GM15510 (cell line): ENCODE data around the gene GHRHR.

Experiments used
- POLR2A ChIP-seq: IDR thresholded peaks from 3 replicates; pipeline ENCODE4 v1.6.1; 2011; ENCODE audit warnings: borderline replicate concordance; ENCODE audit not compliant: insufficient read length; ENCODE audit errors: extremely low read depth

The GHRHR gene

DNA sequence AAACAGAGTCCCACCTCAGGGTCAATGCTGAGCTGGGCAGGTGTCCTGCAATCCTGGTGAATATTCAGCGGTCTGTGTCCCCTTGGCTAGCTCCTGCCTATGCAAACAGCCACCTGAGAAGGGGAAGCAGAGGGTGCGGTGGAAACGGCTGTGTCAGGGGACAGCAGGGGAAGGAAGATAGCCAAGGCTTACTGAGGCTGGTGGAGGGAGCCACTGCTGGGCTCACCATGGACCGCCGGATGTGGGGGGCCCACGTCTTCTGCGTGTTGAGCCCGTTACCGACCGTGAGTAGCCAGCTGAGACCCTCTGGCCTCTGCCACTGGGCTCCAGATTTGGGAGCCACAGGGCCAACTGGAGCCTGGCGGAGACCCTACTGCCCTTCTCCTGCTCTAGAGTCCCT, at the start of gene GHRHR:
TSS of gene GHRHR (plus strand) at position 112 of the 400 bp plus-strand sequence. CDS start at position 228, 116 bp downstream.
- no peak for TF ChIP-seq POLR2A

DNA sequence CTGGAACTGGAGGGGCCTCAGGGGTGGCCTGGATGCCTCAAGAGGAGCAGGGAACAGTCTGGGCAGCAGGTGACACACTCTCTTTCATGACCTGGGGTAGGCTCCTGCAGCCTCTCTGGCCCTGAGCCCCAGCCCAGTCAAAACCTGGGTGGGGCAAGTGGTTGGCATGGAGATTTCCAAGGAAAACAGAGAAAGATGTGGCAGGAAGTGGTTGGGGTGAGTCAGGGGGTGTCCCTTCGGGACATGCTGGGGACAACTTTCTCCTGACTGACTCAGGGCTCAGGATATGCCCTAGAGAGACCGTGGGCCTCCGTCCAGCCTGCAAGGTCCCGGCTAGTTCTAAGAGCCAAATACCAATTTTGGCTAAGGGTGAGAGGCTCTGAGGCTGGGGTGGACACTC, 49.2 kb upstream of the GHRHR start:
- no peak for TF ChIP-seq POLR2A

DNA sequence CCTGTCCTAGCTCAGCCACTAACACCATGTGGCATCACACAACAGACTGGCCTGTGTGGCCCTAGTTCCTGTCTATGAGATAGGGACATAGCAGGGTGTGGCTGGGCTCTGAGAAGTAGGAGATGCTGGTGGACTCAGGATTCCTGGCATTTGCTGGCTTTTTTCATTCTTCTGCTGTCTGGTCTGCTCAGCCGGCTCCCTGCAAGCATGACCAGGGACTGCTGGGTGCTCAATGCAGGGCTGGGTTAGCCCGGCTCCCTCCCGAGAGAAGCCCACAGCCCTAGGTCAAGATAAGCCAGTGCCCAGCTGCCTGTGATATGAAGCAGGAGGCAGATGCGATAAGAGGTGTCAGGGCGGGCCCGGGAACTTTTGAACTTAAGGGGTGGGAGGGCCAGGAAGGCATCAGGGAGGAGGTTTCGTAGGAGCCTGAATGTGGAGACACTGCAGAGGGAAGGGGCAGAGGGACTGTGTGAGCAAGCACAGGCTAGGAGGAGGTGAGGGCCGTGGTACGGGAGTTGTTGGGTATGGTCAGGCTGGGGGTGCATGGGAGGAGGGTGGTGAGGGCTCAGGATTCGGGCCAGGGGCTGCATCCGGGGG, 48.6 kb upstream of the GHRHR start:
- no peak for TF ChIP-seq POLR2A

DNA sequence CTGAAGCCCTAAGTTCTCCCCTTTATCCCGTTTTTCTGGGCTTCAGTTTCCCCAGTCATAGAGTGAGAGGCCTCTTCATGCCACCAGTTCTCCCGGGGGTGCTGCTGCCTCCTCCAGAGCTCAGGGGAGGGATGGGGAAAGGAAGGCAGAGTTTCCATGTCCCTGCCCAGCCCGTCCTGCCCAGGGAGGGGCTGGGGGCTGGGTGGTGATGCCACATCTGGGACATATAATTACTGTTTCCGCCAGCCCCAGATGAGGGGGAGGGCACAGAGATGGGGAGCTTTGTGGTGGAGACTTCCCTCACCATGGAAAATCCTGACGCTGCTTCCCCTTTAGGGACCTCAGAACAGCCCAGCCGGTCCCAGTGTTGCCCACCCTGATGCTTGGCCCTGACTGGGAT, 48.0 kb upstream of the GHRHR start:
- TF ChIP-seq POLR2A: no peak

DNA sequence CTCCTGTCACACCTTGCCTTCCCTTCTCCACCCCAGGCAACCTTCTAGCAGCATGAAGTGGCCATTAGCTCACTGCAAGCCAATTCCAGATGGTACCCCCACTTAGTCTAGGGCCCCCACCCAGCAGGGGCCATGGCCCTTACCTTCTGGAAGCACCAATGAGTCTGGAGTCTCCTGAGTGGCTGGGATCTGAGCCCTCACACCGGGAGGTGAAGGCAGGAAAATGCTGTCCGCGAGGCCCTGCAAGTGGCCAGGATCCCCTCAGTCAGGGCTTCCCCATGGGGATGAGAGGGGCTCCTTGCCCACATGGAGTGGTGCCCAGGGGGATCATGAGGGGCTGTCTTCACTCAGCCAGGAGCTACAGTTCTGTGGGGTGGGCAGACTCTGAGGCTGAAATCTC, 47.5 kb upstream of the GHRHR start:
- no peak for TF ChIP-seq POLR2A

DNA sequence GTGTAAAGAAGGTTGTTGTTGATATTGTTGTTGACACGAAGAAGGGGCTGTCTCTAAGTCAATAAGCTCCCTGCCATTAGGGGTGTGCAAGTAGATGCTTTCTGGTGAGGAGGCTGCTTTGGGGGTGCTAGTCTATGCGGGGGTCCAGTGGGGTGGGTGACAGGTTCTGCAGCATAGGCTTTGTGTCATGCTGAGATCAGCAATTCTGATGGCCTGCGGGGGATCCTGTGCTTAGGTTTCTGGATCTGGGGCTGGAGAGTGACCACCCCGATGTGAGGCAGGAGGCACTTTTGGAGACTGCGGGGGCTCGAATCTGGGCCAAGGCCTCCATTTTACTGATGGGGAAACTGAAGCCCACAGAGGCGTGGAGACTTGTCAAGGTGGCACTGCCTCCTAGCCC, 47.0 kb upstream of the GHRHR start:
- no peak for TF ChIP-seq POLR2A

DNA sequence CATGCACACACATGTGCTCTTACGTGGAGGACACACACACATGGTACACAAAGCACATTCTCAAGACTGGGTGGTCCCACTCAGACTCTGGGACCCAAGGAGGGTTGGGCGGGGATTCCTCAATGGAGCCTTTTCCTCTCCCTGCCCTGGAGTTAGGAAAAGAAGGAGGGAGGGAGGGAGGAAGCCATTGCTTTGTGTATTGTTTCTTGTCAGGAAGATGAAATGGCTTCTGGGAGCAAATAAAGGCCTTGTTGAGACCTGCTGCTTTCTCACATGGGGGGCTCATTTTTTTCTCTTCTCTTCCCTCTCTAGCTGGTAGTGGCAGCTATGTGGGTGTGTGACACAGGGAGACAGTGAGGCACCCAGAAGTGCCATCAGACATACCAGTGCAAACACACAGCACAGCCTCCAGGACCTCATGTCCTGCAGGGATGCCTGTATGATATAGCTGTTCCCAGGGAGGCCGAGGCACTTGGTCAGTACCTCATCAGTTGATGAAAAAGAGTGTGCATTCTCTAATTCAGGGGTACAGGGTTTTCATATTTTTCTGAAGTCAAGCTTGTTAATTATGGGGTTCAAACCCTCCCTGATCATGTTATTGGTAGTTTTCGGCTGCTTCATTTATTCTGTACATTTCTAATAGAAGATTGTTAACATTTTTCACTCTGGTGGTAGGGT, 46.4 kb upstream of the GHRHR start:
- TF ChIP-seq POLR2A: no peak

DNA sequence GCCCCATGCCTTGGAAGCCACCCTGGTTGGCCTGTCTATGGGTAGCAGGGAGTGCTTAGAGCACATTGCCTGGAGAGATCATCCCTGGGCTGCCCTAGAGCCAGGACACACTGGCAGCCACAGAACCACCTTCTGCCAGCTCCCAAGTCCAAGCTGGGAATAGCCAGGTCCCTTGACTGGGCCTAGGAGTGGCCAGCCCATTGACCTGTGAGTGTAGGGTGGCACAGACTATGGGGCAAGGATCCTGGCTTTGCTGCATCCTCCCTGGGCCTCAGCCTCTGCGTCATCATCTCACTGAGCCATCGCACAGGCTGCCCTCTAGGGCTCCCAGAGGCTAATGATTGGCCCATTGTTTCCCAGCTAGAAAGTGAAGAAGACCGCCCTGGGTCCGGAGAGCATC, 45.1 kb upstream of the GHRHR start:
- no peak for TF ChIP-seq POLR2A

DNA sequence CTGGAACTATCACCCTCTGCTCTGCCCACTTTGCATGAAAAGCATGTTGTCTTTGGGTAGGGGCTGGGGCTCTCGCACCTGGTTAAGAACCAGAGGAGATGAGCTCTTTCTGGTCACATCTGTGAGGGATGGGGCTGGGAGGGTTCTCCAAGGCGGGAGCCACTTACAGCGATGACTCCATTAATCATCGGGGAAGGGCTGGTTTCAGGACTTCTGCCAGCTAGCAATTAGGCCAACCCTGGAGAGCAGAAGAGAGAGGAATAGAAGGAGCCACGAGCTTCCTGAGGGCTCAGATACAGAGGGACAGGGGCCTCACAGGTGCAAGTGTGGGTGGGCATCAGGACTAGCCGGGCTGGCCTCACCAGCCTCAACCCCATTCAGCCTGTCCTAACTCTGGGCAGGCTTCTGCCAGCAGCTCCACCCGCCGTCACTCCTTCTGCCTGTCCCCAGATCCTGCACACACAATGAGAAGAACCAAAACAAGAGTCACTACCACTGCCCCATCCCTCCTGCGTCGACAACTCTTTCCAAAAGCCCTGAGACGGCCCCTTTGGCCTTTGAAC, 43.7 kb upstream of the GHRHR start:
- no peak for TF ChIP-seq POLR2A

DNA sequence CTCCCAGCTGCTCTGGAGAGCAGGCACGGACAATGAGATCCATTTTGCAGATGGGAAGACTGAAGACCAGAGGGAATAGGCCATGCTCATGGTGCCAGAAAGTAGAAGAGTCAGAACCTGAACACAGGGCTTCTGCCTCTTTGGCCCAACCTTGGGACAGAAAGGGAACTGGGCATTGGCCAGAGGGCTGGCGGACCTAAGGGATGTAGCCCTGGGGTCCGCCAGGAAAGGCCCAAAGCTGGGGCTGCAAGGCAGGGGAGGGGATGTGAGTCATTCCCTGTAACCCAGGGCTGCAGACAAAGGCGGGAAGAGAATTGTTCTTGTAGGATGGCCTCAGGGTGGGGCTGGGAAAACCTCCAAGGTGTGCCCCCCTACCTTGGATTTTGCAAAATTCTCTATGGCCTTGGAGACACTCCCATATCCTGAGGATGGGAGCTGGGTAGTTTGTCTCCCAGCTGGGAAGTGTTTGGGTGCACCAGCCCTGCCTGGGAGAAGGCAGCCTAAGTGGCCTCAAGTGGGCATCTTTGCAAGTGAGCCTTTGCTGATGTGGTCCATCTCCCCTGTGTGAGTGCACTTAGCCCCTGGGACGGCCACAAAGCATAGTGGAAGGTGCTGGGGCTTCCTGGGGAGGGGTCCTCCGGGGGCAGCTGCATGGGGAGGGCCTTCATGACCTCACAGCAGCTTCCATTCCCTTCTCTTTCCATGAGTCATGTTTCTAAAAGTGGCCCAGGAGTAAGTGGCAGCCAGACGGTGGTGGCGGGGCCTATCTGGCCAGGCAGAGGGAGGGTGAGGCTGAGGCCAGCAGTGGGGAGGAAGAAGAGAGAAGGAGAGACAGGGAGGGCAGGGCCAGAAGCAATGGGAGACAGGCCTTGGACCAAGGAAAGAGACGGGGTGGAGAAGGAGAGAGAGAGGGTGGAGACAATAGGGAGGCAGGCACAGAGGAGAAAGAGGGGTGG, 42.9 kb upstream of the GHRHR start:
- TF ChIP-seq POLR2A: no peak

DNA sequence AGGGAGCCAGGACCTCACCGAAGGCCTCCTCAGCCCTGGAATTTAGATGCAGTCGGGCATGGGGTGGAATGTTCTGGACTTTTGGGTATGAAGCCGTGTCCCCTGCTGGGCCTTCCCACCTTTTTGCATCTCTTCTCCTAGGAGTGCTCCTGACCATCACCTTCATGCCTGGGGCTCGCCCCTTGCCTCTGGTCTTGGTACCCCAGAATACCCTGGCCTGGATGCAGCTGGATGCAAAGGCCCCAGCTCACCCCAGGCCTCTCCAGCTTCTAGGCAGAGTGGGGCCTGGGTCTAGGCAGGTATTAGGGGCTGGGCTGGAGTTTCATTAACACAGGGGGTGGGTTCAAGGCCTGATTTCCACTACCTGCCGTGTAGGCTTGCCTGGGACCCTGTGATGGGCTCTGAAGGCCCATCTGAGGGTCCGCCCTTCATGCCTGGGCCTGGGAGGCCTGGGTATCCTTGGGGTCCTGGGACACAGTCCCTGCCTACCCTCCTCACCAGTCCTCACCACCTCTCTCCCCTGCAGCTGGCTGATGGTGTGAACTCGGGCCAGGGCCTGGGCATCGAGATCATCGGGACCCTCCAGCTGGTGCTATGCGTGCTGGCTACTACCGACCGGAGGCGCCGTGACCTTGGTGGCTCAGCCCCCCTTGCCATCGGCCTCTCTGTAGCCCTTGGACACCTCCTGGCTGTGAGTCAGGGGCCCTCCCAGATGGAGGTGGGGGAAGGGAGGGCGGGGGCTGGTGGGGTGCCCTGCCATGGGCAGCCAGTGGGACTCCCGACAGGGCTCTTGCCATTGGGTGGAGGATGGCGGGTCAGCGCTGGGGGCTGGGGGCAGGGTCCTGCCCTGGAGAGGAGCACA, 42.0 kb upstream of the GHRHR start:
- TF ChIP-seq POLR2A: no peak

DNA sequence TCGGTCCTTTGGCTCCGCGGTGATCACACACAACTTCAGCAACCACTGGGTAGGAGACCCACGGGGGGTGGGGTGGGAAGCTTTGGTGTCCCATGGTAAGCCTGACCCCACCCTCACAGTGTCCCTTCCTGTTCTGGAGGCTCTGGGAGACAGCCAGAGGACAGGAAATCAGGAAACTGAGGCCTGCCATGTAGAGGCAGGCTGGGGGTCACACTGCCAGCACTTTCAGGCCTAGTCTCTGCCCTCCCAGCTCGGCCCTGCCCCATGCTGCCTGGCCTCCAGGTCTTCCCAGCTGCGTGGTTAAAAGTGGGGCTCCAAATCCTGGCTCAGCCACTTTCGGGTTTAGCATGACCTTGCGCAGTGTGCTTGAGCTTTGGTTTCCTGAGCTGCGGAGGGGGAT, 41.2 kb upstream of the GHRHR start:
- no peak for TF ChIP-seq POLR2A

DNA sequence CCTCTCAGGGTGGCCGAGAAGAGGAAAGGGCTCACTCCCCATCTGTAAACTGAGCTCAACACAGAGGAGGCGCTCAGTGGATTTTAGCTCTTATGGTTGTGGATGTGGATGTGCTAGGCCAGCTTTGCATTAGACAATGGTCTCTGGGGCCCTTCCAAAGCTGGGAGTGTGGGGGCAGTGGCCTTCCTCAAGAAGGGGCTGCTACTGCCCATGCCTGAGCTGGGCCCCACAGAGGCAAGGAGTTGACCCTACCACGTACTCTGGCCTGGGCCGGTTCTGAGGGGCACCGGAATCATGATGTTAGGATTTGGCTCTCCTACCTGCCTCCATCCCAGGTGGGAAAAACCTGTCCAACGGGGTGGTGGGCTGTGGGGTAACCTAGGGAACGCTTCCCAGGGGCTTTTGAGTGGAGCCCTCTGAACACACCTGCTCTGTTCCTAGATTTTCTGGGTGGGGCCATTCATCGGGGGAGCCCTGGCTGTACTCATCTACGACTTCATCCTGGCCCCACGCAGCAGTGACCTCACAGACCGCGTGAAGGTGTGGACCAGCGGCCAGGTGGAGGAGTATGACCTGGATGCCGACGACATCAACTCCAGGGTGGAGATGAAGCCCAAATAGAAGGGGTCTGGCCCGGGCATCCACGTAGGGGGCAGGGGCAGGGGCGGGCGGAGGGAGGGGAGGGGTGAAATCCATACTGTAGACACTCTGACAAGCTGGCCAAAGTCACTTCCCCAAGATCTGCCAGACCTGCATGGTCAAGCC, 40.6 kb upstream of the GHRHR start:
- no peak for TF ChIP-seq POLR2A

DNA sequence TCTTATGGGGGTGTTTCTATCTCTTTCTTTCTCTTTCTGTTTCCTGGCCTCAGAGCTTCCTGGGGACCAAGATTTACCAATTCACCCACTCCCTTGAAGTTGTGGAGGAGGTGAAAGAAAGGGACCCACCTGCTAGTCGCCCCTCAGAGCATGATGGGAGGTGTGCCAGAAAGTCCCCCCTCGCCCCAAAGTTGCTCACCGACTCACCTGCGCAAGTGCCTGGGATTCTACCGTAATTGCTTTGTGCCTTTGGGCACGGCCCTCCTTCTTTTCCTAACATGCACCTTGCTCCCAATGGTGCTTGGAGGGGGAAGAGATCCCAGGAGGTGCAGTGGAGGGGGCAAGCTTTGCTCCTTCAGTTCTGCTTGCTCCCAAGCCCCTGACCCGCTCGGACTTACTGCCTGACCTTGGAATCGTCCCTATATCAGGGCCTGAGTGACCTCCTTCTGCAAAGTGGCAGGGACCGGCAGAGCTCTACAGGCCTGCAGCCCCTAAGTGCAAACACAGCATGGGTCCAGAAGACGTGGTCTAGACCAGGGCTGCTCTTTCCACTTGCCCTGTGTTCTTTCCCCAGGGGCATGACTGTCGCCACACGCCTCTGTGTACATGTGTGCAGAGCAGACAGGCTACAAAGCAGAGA, 39.9 kb upstream of the GHRHR start:
- no peak for TF ChIP-seq POLR2A

DNA sequence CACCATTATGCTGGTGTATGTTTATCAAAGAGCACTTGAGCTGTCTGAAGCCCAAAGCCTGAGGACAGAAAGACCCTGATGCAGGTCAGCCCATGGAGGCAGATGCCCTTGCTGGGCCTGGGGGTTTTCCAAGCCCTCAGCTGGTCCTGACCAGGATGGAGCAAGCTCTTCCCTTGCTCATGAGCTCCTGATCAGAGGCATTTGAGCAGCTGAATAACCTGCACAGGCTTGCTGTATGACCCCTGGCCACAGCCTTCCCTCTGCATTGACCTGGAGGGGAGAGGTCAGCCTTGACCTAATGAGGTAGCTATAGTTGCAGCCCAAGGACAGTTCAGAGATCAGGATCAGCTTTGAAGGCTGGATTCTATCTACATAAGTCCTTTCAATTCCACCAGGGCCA, 39.1 kb upstream of the GHRHR start:
- no peak for TF ChIP-seq POLR2A
